ENCODE measurements around the gene TNC.

TNC gene

GRCh38 chr9:115008536-115009270 is 109.3 kb downstream of the TNC start:
- no peak for DNase-seq (ENCODE audit: low spot score)

- DNase-seq (ENCODE audit: low spot score), result no peak
Measured at GRCh38 chr9:115006660-115007059, 111.3 kb downstream of the TNC start.

GRCh38 chr9:115005322-115005721 is 112.6 kb downstream of the TNC start:
- DNase-seq (ENCODE audit: low spot score), result no peak

DNA sequence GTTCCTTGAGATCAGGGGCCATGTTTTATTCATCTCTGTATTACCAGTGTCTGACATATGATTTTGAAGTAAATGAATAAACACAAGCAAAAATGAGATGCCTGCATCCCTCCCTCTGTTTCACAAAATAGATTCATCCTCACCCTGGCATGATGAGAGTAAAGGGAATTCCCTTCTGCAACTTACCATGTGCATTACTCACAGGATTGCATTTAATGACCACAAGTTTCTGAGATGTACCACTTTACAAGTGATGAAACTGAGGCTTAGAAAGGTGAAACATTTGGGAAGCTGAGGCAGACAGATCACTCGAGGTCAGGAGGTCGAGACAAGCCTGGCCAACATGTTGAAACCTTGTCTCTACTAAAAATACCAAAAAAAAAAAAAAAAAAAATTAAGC is 113.4 kb downstream of the TNC start:
- no peak for DNase-seq (ENCODE audit: low spot score)

- DNase-seq (ENCODE audit: low spot score), result no peak
Measured at GRCh38 chr9:115002371-115003120, 115.4 kb downstream of the TNC start.

- no peak for DNase-seq (ENCODE audit: low spot score)
Measured at GRCh38 chr9:115000217-115000639, 117.7 kb downstream of the TNC start.

DNA sequence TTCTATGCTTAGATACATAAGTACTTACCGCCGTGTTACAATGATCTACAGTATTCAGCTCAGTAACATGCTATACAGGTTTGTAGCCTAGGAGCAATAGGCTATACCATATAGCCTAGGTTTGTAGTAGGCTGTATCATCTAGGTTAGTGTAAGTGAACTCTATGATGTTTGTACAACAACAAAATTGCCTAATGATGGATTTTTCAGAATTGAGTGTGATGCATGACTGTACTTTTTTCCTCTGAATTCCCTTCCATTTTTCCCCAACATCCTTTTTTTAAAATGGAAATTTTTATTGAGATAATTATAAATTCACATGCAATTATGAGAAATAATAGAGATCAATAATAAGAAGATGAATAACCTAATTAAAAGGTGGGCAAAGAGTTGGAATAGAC is 119.6 kb downstream of the TNC start:
- no peak for DNase-seq (ENCODE audit: low spot score)

DNA sequence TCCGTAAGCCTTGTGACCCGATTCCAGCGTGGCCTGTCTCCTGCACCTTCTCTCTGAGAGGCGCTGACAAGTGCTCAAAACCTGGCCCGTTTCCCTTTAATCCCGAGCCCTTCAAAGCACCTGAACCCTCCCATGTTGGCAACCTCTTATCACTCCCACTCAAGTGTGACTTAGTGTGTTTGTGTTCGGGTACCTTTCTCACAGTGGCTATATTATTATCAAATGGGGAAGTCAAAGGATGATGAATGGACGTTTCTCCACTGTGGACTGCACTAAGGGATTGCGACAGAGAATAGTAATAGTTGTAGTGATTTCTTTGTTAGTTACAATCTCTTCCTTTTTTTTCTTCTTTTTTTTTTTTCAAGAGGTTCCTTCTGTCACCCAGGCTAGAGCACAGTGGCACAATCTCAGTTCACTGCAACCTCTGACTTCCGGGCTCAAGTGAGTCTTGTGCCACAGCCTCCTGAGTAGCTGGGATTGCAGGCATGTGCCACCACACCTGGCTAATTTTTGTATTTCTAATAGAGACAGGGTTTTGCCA is 122.2 kb downstream of the TNC start:
- DNase-seq (ENCODE audit: low spot score), result no peak

DNA sequence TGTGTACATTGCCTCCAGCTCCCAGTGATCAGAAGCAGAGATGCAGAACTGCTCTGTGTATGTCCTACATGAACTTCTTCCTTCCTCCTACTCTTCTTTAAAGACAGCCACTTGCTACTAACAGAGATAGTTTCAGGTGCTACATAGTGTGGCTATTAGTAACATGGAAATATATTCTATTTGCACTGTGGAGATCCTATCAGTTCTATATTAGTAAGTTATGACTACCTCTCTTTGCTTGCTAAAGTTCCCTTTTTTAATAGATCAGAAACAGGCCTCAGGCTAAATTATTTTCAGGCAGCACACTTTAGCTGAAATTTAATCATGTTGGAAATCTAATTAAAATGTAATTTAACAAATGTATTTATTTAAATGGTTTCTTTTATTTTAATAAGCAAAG is 123.2 kb downstream of the TNC start:
- DNase-seq (ENCODE audit: low spot score), result no peak

GRCh38 chr9:114991861-114992260 is 126.1 kb downstream of the TNC start:
- DNase-seq (ENCODE audit: low spot score), result no peak

DNA sequence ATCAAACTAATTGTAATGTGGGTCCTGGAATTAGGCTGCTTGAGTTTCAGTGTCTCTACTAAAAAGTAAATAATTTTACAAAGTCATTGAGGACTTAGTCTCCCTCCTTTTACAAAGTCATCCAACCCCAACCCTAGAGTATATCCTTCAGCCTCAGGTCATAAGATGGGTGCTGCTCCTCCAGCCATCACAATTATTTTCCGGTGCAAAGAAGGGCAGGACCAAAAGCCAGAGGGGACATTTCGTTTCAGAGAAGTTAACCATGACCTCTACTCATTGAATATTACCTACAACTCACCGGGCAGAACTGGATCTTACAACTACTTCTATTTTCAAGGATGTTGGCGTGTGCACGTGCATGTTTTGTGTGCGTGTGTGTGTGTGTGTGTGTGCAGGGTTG is 127.1 kb downstream of the TNC start:
- DNase-seq (ENCODE audit: low spot score), result no peak

GRCh38 chr9:114989600-114990410 is 128.2 kb downstream of the TNC start:
- DNase-seq (ENCODE audit: low spot score), result no peak

DNA sequence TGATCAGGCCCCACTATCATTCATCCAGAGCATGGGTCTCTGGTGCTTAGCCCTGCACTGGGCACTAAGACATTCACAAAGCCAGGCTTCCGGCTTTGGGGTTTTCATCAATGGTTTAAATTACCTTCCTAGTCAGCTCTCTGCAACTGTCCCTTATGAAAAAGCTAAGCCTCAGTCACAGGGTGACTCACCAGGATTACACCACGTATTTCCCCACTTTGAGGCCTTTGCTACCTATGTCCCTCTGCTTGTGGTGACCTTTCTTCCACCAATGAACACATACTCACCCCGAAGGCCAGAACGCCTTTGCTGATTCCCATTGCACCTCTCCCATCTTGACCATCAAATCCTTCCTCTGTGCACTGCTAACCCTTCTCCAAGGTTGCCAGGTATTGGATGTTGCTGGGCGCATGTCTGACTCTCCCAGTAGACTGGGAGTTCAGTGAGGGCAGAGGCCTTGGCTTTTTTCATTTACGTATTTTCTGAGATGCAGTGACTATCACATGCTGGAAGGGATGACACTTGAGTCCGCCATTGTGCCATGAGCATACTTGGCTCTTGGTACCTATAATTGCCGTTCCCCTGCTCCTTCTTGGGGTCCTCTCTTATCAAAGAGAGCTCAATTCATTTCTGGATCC is 128.9 kb downstream of the TNC start:
- no peak for DNase-seq (ENCODE audit: low spot score)

- no peak for DNase-seq (ENCODE audit: low spot score)
Measured at GRCh38 chr9:114987116-114987515, 130.8 kb downstream of the TNC start.

GRCh38 chr9:114985959-114986501 is 131.9 kb downstream of the TNC start:
- no peak for DNase-seq (ENCODE audit: low spot score)

GRCh38 chr9:114981063-114981462 is 136.9 kb downstream of the TNC start:
- DNase-seq (ENCODE audit: low spot score), result no peak

DNA sequence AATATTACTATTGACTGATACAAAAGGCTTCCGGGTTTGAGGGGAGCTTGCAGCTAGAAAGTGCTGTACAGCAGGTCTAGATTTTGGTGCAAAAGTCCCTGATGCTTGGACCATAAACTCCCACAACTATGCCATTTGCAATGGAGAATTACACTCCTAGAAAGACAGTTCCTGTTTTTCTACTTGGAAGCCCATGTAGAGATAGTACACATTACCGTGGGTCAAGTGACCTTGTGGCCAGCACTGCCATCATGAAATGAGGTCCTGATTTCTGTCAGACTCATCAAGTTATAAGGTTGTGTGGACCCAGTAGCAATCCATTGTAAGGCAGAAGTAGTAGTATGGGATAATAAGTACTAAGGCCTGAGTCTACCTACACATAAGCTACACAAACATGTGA is 144.7 kb downstream of the TNC start:
- no peak for DNase-seq (ENCODE audit: low spot score)

GRCh38 chr9:114972510-114973136 is 145.3 kb downstream of the TNC start:
- no peak for DNase-seq (ENCODE audit: low spot score)
